NCI-H526 treated with DMSO at 0.1 percent for 48 hours (cell line): Measurements from ENCODE around the gene ONECUT3.

Experiments
- DNase-seq: peaks from one replicate; lab custom pipeline; 2025; lab: John Stamatoyannopoulos, UW

The ONECUT3 gene

DNA sequence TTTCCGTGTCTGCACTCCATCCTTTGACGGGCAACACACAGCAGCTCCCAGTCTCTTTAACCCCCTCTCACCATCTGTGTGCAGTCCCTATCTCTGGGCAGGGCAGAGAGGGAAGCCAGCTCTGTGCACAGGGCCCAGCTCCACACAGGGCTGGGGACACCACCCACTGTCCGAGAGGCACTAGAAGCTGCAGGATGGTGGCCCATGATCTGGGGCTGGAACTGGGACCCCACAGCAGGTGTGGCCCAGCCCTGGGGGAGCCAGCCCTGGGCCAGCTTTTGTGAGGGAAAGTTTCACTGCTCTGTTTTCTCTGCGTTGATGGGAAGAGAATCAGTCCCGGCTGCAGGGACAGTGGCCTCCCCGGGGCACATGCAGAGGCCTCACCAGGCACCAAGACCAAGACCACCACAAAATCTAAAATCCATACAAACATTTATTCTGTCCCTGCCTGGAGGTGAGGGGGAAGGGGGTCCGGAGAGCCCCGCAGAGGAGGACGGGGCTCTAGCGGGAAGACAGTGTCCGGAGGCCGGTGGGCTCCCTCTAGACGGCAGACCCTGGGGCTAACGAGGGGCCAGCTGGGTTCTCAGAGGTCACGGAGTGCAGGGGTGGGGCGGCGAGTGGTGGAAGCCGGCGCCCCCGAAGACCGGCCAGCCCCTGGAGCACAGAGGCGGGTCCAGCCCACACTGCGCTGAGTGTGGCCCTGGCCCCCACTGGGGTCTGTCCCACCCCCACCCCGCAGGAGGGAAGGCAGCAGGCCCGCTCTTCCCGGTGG lies 61.7 kb downstream of the ONECUT3 start:
- DNase-seq: no peak

DNA sequence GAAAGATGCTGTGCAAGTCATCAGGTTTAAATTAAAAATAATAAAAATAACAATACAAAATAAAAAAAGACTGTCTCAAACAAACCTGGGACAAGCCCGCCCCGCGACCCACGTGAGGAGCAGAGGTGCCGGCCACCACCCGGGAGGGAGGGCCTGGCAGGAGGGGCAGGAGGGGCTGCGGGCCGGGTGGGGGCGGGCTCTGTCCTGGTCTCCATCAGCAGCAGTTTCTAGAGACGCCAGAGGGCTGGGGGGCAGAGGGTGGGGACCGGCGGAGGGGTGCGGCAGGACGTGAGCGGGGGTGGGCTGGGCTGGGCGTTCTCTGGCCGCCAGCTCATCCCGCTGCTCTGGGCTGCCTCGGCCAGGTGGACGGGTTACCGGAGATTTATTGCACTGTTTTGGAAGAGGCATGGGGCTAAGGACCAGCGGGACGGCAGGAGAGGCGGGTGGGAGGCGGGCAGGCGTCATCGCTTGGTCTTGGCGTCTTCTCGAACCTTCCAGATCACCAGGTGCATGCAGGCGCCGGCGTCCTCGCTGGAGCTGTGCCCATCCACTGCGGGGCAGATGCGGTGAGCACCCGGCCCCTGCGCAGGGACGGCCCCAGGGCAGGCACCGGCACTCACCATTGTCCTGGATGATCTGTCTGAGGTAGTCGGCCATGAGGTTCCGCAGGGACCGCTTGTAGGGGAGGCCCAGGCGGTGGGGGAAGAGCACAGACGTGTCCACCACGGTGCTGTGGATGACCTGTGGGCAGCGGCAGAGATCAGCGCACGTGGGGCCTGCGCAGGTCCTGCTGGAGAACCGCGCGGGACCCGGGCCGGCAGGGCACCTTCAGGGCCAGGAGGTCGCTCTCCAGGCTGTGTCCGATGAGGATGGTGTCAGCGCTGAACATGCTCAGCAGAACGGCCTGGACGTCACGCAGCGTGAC lies 62.6 kb downstream of the ONECUT3 start:
- no peak for DNase-seq

DNA sequence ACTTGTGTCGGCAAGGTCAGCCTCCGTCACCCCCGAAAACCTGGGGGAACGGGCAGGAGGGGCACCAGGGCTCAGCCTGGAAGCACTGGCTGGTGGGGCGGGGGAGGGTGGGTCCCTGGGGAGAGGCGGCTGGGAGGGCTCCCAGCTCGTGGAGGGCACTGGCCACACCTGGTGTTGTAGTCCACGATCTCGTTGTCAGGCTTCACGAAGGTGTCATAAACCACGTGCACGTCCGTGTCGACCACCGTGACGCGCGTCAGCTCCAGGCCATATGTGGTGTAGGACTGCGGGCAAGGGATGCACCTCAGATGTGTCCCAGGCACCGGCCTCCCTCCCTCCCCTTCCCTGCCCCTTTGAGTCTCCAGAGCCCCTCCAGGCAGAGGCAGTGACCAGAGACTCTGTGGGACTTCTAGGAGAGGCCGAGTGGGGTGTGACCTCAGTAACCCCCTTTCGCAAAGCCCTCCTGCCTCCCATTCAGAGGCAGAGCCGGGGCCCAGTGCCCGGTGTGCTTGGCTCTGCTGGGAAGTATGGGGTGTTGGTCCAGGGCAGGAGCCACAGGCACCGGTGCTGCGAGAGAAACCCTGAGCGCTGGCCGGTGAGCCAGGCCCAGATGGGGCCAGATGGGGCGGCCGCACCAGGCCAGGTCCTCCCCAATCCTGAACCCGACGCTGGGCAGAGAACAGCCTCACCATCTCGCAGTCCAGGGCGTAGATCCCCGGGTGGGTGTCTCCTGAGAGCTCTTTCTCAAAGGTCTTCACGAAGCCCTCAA lies 63.4 kb downstream of the ONECUT3 start:
- DNase-seq: no peak

DNA sequence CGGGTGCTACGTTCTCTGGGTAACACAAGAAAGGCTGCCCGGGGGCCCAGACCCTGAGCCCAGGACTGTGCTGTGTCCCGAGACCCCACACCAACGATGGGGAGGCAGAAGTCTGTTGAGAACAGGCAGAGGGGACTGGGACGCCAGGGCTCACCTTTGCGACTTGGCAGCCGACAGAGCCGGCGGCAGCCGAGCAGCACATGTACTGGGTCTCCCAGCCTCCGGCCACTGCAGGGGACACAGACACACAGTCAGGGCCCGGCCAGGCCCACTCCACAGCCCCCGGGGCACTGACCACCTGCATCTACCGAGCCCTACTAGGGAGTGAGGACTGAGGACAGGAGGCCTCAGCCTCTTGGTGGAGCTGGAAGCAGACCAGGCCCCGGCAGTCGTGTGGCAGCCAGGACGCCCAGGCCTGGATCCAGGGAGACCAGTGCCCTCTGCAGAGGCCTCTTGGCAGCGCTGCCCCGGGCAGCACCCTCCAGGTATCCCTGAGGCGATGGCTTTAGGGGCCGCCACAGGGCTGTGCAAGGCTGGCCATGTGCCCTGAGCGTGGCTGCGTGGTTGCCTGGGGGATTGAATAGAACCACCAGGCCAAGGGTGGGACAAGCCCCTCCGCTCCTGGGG lies 64.4 kb downstream of the ONECUT3 start:
- no peak for DNase-seq

DNA sequence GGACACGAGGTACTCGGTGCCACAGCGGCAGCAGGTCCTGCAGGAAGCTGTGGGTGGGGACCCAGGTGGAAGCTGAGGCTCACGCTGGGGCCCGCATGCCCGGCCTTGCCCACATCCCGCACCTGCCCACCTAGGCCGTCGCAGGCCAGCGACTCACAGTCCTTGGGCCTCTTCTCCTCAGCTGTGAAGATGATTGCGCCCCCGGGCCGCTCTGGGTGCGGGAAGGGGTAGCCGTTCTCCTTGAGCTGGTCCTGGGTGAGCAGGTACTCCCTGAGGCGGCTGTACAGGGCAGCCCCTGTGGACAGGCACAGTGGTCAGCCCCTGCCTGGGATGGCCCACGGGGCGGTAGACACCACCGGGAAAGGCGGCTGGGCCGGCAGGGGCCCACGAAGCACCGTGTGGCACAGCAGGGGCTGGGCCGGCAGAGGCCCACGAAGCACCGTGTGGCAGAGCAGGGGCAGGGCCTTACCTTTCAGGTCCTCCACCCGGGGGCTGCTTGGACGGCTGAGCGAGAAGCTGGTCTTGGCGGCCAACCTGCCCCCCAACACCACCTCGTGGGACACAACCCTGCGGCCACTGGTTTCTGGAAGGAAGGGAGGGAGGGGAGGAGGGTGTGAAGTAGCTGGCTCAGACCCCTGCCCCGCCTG lies 65.4 kb downstream of the ONECUT3 start:
- no peak for DNase-seq

DNA sequence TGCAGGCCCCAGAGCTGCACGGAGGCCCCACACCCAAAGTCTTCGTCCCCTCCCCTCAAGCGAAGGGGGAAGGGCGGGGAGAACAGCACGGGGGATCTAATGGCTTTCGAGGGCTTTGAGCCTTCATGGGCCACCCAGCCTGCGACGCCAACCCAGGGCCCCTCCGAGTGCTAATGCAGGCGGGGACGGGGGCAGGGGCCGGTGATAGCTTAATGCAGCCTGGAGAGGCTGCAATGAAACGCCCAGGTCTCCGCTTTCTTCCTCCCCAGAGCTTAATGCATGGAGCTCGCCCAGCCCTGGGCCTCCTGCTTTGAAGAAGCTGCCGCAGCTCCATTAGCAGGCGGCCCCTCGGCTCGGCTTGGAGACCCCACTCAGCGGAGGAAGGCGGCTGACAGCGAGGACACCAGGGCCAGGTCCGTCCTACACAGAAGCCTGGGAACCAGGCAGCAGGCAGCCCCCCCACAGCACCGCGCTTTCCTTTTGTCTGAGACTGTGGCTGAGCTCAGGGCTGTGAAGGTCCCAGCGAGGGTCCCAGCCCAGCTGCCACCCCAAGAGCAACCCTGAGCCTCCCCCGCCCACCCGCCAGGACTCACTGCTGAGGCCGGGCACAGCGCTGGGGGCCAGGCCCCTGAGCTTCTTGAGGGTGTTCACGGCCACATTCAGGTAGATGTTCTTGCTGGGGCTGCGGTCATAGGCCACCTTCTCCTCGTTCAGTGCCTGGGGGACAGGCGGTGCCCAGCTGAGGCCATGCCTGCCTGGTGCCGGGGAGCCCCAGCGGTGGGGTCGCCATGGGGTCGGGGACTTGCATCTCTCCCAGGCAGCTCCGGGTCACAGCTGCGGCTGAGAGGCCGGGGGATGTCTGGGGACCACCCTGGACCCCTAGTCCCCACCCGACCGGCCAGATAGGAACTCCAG lies 66.3 kb downstream of the ONECUT3 start:
- DNase-seq: no peak

DNA sequence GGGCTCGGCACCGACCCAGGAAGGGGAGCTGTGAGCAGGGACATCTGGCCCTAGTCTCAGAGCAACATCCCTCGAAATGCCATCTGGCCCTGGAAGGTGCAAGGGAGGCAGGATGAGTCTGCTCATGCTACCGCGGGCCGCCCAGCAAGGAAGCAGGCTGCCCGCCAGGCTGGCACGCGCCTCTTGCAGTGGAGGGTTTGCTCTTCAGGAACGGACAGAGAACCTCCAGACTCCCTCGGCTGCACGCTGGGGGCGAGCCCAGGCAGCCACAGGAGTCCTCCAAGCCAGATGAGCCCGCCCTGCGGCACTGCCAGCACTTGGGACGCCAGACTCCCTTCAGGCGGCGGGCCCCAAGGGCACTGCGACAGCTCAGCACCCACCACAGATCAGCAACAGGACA lies 68.9 kb downstream of the ONECUT3 start:
- no peak for DNase-seq

DNA sequence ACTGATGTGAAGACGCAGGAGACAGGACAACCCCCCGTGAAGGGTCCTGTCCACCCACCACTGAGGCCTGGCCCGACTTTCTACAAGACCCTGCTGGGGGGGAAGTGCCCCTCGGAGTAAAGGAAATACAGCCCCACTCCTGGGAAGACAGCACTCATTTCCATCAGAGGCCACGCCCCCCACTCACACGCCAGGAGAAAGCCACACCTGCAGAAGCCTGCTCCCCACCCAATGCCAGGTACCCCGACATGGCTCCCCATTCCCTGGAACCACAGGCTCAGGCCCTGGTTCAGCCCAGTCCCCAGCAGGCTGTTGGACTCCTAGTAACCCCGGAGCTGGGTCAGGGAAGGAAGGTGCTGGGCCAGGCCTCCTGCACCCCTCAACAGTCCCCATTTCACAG lies 69.7 kb downstream of the ONECUT3 start:
- DNase-seq: no peak

DNA sequence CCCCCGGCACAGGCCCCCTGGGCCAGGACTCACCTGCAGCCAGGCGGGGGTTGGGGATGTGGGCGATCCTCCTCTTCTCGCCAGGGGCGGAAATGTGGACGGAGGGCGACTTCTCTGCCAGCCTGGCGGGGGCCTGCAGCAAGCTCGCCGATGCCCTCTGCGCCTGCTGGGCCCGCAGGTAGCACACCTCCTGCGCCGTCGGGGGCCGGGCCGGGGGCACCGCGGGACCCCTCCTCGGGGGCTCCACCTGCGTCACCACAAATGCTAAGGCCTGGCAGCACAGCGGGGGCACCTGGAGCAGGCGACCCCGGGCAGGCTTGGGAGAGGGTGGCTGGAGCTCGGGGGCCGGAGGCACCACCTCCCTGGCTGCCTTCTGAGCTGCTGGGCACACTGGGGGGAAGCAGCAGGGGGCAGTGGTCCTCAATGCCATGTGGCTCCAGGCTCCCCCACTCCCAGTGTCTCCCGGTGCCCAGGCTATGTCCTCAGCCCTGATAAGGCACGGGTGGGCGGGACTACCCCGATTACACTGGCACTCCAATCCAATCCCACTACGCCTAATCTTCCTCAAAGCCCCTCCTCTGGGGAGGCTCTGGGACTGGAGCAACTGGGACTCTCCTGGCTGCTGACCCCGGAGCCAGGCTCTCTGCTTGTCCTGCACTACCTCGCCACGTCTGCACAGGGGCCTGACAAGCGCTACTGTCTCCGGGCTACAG lies 70.4 kb downstream of the ONECUT3 start:
- no peak for DNase-seq

DNA sequence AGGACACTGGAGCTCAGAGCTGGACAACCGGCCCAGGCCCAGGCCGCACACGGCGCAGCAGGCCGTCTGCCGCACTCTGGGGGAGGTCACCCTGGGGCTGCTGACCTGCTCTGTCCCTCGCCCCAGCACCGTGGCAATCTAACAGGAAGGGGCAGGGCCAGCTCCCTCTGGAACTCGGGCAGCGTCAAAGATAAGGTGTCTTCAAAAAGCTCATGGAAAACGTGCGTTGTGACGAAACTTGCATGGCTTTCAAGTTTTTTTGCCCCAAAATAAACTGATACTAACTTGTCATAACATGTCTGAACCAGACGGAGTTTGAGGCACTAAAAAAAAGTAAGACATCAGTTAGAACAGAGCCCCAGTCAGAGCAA lies 70.9 kb downstream of the ONECUT3 start:
- no peak for DNase-seq

DNA sequence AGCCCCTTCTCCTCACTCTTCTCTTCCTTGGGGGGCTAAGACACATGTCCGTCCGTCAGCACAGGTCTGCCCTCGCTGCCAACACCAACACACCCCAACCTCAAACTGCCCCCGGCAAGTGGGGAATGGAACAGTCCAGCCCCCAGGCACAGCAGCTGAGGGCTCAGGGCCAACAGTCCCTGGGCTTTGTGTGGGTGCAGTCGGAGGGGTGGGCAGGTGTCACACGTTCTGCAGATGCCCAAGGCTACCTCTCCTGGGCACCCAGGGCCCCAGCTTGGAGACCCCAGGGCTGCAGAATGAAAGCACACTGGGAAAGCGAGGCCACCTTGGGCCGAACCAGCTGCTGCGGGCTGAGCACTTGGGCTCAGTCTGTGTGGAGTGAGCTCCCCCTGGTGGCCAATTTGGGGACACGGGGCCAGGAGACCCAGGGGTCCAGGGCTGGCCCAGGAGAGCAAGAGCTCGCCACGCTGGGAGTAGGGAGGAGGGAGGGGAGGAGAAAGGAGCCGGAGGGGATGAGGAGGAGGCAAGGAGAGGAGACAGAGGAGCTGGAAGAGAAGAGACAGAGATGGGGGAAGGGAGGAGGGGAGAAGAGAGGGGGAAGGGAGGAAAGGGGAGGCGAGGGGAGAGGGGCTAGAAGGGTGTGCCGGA lies 72.7 kb downstream of the ONECUT3 start:
- no peak for DNase-seq

DNA sequence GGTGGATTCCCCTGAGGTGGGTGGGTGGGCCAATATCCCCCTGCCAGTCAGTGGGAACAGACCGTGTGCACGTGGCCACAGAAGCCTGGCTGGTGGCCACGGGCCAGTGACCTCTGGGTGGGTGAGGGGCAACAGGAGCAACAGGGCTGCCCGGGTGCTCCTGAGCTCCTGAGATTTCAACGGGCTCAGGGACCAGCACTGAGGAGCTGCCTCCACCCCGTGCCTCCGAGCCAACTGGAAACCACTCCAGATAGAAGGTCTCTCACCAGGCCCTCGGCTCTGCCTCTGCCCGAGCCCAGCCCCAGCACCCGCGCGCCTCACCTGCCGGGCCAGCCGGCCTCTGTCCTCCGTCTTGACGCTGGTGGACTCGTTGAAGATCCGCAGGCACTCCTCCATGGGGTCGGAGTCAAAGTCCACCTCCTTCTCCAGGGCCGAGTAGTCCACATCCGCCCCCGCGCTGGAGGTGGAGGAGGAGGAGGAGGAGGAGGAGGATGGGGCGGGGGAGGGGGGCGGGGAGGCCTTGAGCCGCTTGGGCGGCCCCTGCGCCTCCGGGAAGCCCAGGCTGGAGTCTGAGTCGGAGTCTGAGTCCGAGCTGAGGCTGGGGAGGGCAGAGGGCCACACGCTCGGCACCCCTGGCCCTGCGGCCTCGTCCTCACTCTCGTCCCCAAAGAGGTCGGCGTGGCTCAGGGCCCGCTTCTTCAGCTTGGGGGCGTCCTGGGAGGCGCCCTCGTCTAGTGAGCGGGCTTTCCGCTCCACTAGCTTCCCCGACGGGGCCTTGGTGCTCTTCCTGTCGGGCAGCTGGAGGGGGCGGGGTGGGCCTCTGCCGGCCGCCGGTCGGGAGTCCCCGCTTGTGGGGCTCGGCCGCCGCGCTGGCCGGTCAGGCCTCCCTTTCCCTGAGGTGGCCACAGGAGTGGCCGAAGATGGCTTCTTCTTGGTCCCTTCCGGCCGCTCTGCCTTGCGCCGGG lies 73.5 kb downstream of the ONECUT3 start:
- DNase-seq: no peak

DNA sequence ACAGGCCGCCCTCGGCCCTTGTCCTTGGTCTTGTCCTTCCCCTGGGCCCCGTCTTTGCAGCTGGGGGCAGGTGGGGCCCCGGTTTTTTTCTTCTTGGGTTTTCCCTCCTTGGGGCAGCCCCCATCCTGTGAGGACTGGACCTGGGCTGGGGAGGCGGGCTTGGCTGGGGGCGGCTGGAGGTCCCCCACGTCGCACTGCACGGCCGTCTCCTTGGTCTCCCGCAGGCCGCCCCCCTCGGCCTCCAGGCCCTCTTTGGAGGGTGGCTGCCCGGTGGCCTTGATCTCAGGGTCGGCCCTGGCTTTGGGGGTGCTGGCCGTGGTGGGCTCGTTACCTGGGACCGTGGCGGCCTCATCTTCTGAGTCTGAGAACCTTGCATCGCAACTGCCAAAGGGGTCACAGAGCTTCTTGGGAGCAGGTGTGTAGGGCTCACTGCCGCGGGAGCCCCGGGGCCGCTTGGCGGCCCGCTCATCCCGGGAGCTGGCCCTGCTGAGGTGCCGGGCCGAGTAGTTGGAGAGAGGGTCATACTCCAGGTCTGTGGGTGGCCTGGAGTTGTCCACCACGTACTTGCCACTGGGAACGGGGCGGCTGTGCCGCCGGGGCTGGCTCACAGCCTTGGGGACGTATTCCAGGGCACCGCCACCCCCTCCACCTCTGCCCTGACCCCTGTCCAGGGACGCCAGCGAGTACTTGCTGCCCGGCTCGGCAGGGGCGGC lies 74.4 kb downstream of the ONECUT3 start:
- no peak for DNase-seq

DNA sequence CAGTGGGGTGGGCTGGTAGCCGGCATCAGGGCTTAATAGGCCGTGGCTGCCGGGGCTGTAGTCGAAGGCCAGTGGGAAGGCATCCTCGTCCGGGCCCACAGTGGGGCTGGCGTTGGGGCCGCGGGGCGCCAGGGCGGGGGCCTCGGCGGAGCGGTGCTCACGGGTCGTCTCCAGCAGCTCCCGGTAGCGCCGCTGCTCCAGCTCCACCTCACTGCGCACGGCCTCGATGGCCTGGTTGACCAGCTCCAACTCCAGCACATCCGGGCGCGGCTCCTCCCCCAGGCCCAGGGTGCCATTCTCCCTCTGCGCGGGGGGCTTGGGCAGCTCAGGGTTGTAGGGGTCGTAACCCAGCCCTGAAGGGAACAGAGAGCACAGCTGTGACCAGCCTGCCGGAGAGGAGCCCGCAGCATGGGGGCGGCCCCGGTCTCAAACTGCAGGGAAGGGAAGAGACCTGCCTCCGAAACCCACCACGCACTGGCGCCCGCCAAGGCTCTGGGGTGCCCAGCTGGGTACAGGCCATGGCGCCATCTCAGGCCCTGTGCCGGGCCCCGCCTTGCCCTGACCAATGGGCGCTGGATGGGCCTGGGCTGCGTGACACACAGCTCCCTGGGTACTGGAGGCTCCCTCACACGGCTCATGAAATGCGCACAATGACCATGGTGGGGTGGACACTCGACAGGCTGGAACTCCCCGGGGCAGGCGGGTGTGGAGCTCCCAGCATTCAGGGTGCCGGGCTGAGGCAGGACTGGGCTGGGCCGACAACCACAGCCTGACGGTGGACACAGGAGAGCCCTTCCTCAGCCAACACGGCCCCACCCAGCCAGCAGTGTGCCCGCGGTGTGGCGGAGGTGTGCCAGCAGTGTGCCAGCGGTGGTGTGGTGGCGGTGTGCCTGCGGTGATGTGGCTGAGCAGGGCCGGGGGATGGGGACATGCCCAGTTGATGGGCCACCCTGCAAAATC lies 75.3 kb downstream of the ONECUT3 start:
- DNase-seq: no peak

DNA sequence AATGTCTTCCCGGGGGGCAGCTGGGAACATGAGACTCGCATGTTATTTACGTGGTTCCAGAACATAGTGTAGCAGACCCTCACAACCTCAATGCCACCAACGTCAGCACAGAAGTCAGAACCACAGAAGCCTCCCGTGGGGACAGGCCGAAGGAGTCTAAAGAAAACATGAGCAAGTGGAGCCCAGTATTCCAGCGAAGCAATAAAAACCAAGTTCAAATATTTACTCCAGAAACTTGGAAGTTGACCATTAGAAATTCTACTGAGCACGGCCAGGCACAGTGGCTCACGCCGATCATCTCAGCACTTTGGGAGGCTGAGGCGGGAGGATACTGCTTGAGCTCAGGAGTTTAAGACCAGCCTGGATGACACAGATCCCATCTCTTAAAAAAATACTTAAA lies 76.7 kb downstream of the ONECUT3 start:
- DNase-seq: no peak

DNA sequence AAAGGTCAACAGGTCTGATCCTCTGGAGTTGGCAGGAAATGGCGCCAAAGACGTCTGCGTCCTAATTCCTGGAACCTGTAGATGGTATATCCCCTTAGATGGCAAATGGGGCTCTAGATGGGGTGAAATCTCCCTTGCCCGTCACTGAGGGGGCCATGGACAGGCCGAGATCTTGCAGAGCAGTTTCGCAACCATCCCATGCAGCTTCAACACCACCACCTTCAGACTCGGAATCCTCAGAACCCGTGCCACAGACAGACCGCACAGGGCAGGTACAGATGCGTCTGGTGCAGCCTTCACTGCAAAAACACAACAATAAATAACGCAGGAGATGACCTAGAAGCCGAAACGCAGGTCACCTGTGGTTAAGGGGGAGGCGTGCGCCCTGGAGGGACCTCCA lies 77.3 kb downstream of the ONECUT3 start:
- no peak for DNase-seq
